A549 (cell line): ENCODE results near the gene ISLR2. TPM values are rescaled to one million over a fixed set of nuclear protein-coding genes. Genes with fewer than 3 reads are reported as not detected.

Experiments used
- ATAC-seq, 2 experiments: fragments of 200-7000 bp in 1 of 2; fragments of >200 bp in 1 of 2; cut with Nextera tagmentation in 1 of 2; cut with Tn5 transposase in 1 of 2; 3 replicates each; pipeline versions ENCODE4 v1.8.0 to v1.9.1; 2018 to 2020; ENCODE audit warnings: mild to moderate bottlenecking in 1 of 2, moderate library complexity in 1 of 2
- CTCF ChIA-PET: fragments of 300-600 bp; sonication (Branson Sonifier 250); formaldehyde crosslinking; extraction: SDS; loops from one replicate; lab custom pipeline; 2021; ENCODE audit warnings: antibody characterized with exemption, inconsistent platforms; lab: Yijun Ruan, JAX
- POLR2A ChIA-PET: fragments of 350-600 bp; formaldehyde crosslinking; extraction: SDS; loops from one replicate; lab custom pipeline; 2021; ENCODE audit warnings: antibody characterized with exemption, inconsistent platforms; lab: Yijun Ruan, JAX
- DNase-seq, 2 experiments: peaks; one replicate each; pipeline versions ENCODE4 v3.0.0 to v3.0.0-alpha.2; 2011 to 2016; ENCODE audit warnings: low read depth in 1 of 2, low spot score in 1 of 2
- FAIRE-seq: peaks from 2 replicates; lab custom pipeline; 2011; peaks lifted over from hg19 to GRCh38; lab: Jason Lieb, UNC
- H3K27ac ChIP-seq, 2 experiments: fragments of >200 bp; sonication (Bioruptor Twin); formaldehyde crosslinking; 3 replicates each; pipeline ENCODE4 v1.5.1; 2016 to 2017
- H3K4me1 ChIP-seq: fragments of >200 bp; sonication (Bioruptor Twin); formaldehyde crosslinking; 3 replicates; pipeline ENCODE4 v1.6.1; 2016
- H3K4me2 ChIP-seq: fragments of >200 bp; sonication (Bioruptor Twin); formaldehyde crosslinking; 3 replicates; pipeline ENCODE4 v1.6.1; 2016
- H3K4me3 ChIP-seq: fragments of >200 bp; sonication (Bioruptor Twin); formaldehyde crosslinking; 3 replicates; pipeline ENCODE4 v1.5.1; 2016
- H3K9me3 ChIP-seq: fragments of >200 bp; sonication (Bioruptor Twin); formaldehyde crosslinking; 3 replicates; pipeline ENCODE4 v1.6.1; 2016
- BHLHE40 ChIP-seq: IDR thresholded peaks from 2 replicates; pipeline ENCODE4 v1.6.1; 2012; ENCODE audit warnings: low read depth, low read length, inconsistent platforms
- CEBPB ChIP-seq, 2 experiments: fragments of >200 bp in 1 of 2; sonication (Bioruptor Twin) in 1 of 2; formaldehyde crosslinking in 1 of 2; IDR thresholded peaks; 2 replicates each; pipeline ENCODE4 v1.6.1; 2012 to 2016
- EHF ChIP-seq: fragments of 250-450 bp; sonication (Bioruptor Pico); IDR thresholded peaks from 2 replicates; pipeline ENCODE4 v1.5.0; 2020; ENCODE audit warnings: mild to moderate bottlenecking
- EHMT2 ChIP-seq: fragments of 200-600 bp; sonication (generic); IDR thresholded peaks from 2 replicates; pipeline ENCODE4 v1.6.1; 2016; ENCODE audit warnings: antibody characterized with exemption, low read depth, mild to moderate bottlenecking, moderate library complexity
- HES2 ChIP-seq: fragments of >200 bp; sonication (Bioruptor Twin); formaldehyde crosslinking; IDR thresholded peaks from 2 replicates; pipeline ENCODE4 v1.6.1; 2016
- JUN ChIP-seq, 2 experiments: fragments of >200 bp; sonication (Bioruptor Twin); formaldehyde crosslinking; IDR thresholded peaks; 2 replicates in 1 of 2; 3 replicates in 1 of 2; pipeline ENCODE4 v1.6.1; 2016 to 2017
- NR3C1 ChIP-seq: fragments of >200 bp; sonication (Bioruptor Twin); formaldehyde crosslinking; IDR thresholded peaks from 3 replicates; pipeline ENCODE4 v1.6.1; 2017
- PBX3 ChIP-seq: IDR thresholded peaks from 2 replicates; pipeline ENCODE4 v1.6.1; 2012
- RFX5 ChIP-seq: fragments of 450-650 bp; IDR thresholded peaks from 2 replicates; pipeline ENCODE4 v1.7.1; 2014; ENCODE audit warnings: antibody characterized with exemption, mild to moderate bottlenecking, moderate library complexity
- SMC3 ChIP-seq: fragments of >200 bp; sonication (Bioruptor Twin); formaldehyde crosslinking; IDR thresholded peaks from 3 replicates; pipeline ENCODE4 v1.6.1; 2018; ENCODE audit warnings: inconsistent platforms
- TP53 ChIP-seq: fragments of 250-450 bp; sonication (Bioruptor Pico); IDR thresholded peaks from 2 replicates; pipeline ENCODE4 v1.5.0; 2021; ENCODE audit warnings: mild to moderate bottlenecking, moderate library complexity
- WGBS: methylation state at CpG from one replicate; pipeline ENCODE4 v1.1.6; 2017; ENCODE audit errors: missing lambda C conversion rate; 5-methylcytosine and 5-hydroxymethylcytosine counted together
- polyA plus RNA-seq, 4 experiments: library from polyadenylated mRNA; depleted of rRNA in 3 of 4; stranded (reverse); fragments of >200 nt; fragmentation: RNase III in 1 of 4; extraction: RNeasy Plus Mini Kit Qiagen cat#74134 plus additional on column Dnase treatment in 1 of 4; gene quantifications; 2 replicates in 3 of 4; 3 replicates in 1 of 4; pipeline ENCODE4 v1.2.3, GENCODE V29; 2011 to 2017
- TF ChIP-seq, protein P1 (sequence below): fragments of 250-450 bp; sonication (Bioruptor Pico); IDR thresholded peaks from 2 replicates; pipeline ENCODE4 v1.5.0; 2020; ENCODE audit warnings: low read depth, mild to moderate bottlenecking, moderate library complexity
- TF ChIP-seq, protein P2 (sequence below): fragments of >200 bp; sonication (Bioruptor Twin); formaldehyde crosslinking; IDR thresholded peaks from 3 replicates; pipeline ENCODE4 v1.5.1; 2016
- TF ChIP-seq, protein P3 (sequence below): fragments of 150-350 bp; IDR thresholded peaks from 2 replicates; pipeline ENCODE4 v1.6.1; 2014; ENCODE audit warnings: low read depth, mild to moderate bottlenecking, low read length

Gene ISLR2
- polyA plus RNA-seq, 2 of the 4 experiments (the other 2 are of a cell fraction): 0.12 to 0.17 TPM

GRCh38 chr15:74174219-74174957, 44.0 kb downstream of the ISLR2 start:
- POLR2A ChIA-PET: interaction anchor here (0.9 to 1.4 kb wide), 3 partner anchors 28 to 133 kb away, joined by 3 to 4 read pairs (median 3); partner anchors contain the start of genes ISLR2 and STRA6
- FAIRE-seq: no peak
- ATAC-seq: no peak; a peak in 1 of 6 replicates

DNA sequence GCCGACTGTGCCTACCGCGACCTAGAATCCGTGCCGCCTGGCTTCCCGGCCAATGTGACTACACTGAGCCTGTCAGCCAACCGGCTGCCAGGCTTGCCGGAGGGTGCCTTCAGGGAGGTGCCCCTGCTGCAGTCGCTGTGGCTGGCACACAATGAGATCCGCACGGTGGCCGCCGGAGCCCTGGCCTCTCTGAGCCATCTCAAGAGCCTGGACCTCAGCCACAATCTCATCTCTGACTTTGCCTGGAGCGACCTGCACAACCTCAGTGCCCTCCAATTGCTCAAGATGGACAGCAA, 44.5 kb downstream of the ISLR2 start:
- no peak for FAIRE-seq
- no peaks in the 10 kb centered on the region for H3K9me3 ChIP-seq
- DNase-seq: no peak
- ChIA-PET CTCF (interaction anchor here (0.9 to 1.3 kb wide), 4 partner anchors 17 to 134 kb away, joined by 3 to 4 read pairs (median 3); partner anchors contain the start of gene STRA6), POLR2A (interaction anchor here (1.2 to 1.4 kb wide), 2 partner anchors 28 to 133 kb away, joined by 3 read pairs; partner anchors contain the start of gene STRA6)
- TF ChIP-seq TP53 (CRISPR knock-in tag) (no peak), SMC3 (no peak), BHLHE40 (no peak), EHF (no peak), EHMT2 (no peak)
- TF ChIP-seq, protein P1, sequence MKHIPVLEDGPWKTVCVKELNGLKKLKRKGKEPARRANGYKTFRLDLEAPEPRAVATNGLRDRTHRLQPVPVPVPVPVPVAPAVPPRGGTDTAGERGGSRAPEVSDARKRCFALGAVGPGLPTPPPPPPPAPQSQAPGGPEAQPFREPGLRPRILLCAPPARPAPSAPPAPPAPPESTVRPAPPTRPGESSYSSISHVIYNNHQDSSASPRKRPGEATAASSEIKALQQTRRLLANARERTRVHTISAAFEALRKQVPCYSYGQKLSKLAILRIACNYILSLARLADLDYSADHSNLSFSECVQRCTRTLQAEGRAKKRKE: no peak
- ATAC-seq: no peak
- WGBS: 87% methylated on average over 3 of the region's 14 CpGs
- H3K4me2 ChIP-seq: no peak overlapping the region
- H3K4me1 ChIP-seq: peaks cover 52% of the 10 kb centered on the region
- H3K27ac ChIP-seq: peak overlapping the region in 1 of 2 experiments; percentile 79; a peak in 3 of 6 replicates
- H3K4me3 ChIP-seq: no peak overlapping the region

More at GRCh38 chr15:74174219-74174957, 44.0 kb downstream of the ISLR2 start:
- H3K4me3 ChIP-seq: no peak overlapping the region
- H3K9me3 ChIP-seq: no peaks in the 10 kb centered on the region
- no peak overlapping the region for H3K4me2 ChIP-seq
- 87% methylated on average over 12 of the region's 20 CpGs for WGBS
- TF ChIP-seq CEBPB (IDR thresholded peaks at IDR 0.05) (no peak), RFX5 (no peak), HES2 (no peak)
- H3K27ac ChIP-seq: peak overlapping the region in 1 of 2 experiments; percentile 79; a peak in 3 of 6 replicates
- DNase-seq: no peak
- CTCF ChIA-PET: interaction anchor here (0.9 to 1.8 kb wide), 5 partner anchors 17 to 148 kb away, joined by 3 to 5 read pairs (median 3); partner anchors contain the start of gene STRA6
- peaks cover 47% of the 10 kb centered on the region for H3K4me1 ChIP-seq

DNA sequence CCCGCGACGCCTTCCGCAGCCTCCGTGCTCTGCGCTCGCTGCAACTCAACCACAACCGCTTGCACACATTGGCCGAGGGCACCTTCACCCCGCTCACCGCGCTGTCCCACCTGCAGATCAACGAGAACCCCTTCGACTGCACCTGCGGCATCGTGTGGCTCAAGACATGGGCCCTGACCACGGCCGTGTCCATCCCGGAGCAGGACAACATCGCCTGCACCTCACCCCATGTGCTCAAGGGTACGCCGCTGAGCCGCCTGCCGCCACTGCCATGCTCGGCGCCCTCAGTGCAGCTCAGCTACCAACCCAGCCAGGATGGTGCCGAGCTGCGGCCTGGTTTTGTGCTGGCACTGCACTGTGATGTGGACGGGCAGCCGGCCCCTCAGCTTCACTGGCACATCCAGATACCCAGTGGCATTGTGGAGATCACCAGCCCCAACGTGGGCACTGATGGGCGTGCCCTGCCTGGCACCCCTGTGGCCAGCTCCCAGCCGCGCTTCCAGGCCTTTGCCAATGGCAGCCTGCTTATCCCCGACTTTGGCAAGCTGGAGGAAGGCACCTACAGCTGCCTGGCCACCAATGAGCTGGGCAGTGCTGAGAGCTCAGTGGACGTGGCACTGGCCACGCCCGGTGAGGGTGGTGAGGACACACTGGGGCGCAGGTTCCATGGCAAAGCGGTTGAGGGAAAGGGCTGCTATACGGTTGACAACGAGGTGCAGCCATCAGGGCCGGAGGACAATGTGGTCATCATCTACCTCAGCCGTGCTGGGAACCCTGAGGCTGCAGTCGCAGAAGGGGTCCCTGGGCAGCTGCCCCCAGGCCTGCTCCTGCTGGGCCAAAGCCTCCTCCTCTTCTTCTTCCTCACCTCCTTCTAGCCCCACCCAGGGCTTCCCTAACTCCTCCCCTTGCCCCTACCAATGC, 45.1 kb downstream of the ISLR2 start:
- DNase-seq (no peak), ATAC-seq (no peak), FAIRE-seq (no peak)
- H3K4me1 ChIP-seq: peaks cover 58% of the 10 kb centered on the region
- H3K9me3 ChIP-seq: no peaks in the 10 kb centered on the region
- peak overlapping the region in 1 of 2 experiments; percentile 90; a peak in 3 of 6 replicates for H3K27ac ChIP-seq
- POLR2A ChIA-PET: interaction anchor here (1.0 to 1.7 kb wide), 4 partner anchors 21 to 133 kb away, joined by 3 to 4 read pairs (median 3); partner anchors contain the start of gene STRA6
- no peak overlapping the region for H3K4me3 ChIP-seq
- TF ChIP-seq PBX3 (0 out of 2 replicates have a peak, but pooled peaks have one; percentile 27), JUN (IDR thresholded peaks at IDR 0.05) (peak in 1 of 2 experiments; percentile 36; a peak in 1 of 5 replicates), NR3C1 (no peak)
- TF ChIP-seq, protein P2, sequence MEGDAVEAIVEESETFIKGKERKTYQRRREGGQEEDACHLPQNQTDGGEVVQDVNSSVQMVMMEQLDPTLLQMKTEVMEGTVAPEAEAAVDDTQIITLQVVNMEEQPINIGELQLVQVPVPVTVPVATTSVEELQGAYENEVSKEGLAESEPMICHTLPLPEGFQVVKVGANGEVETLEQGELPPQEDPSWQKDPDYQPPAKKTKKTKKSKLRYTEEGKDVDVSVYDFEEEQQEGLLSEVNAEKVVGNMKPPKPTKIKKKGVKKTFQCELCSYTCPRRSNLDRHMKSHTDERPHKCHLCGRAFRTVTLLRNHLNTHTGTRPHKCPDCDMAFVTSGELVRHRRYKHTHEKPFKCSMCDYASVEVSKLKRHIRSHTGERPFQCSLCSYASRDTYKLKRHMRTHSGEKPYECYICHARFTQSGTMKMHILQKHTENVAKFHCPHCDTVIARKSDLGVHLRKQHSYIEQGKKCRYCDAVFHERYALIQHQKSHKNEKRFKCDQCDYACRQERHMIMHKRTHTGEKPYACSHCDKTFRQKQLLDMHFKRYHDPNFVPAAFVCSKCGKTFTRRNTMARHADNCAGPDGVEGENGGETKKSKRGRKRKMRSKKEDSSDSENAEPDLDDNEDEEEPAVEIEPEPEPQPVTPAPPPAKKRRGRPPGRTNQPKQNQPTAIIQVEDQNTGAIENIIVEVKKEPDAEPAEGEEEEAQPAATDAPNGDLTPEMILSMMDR: no peak
- TF ChIP-seq, protein P3, sequence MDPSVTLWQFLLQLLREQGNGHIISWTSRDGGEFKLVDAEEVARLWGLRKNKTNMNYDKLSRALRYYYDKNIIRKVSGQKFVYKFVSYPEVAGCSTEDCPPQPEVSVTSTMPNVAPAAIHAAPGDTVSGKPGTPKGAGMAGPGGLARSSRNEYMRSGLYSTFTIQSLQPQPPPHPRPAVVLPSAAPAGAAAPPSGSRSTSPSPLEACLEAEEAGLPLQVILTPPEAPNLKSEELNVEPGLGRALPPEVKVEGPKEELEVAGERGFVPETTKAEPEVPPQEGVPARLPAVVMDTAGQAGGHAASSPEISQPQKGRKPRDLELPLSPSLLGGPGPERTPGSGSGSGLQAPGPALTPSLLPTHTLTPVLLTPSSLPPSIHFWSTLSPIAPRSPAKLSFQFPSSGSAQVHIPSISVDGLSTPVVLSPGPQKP: no peak
- TF ChIP-seq, all 56 proteins: peak for 2
- no peak overlapping the region for H3K4me2 ChIP-seq
- 90% methylated on average over 38 of the region's 45 CpGs for WGBS
- CTCF ChIA-PET: interaction anchor here (0.9 to 1.4 kb wide), 5 partner anchors 16 to 133 kb away, joined by 3 to 4 read pairs (median 3); partner anchors contain the start of gene STRA6
